SK-N-SH (cell line): Measurements from ENCODE around the gene TIAM2. TPM values are rescaled to one million over a fixed set of nuclear protein-coding genes. Genes with fewer than 3 reads are reported as not detected.
A peak's percentile ranks its signal among the peaks of the same experiment; 100 is the strongest.

Experiments used
- CTCF ChIA-PET: fragments of 300-600, 350-600 bp; formaldehyde crosslinking; extraction: SDS; loops from one replicate; lab custom pipeline; 2021; lab: Yijun Ruan, JAX
- POLR2A ChIA-PET: fragments of 350-600 bp; sonication (Branson Sonifier 250); formaldehyde crosslinking; extraction: SDS; loops from one replicate; lab custom pipeline; 2020; ENCODE audit warnings: antibody characterized with exemption, inconsistent platforms; lab: Yijun Ruan, JAX
- DNase-seq: peaks from one replicate; pipeline ENCODE4 v3.0.0; 2012
- H2AFZ ChIP-seq: fragments of 200-600 bp; sonication (generic); 2 replicates; pipeline ENCODE4 v1.8.1; 2016; ENCODE audit warnings: antibody characterized with exemption, mild to moderate bottlenecking, low read depth
- H3F3A ChIP-seq: fragments of 200-600 bp; sonication (generic); replicated peaks from 2 replicates; pipeline ENCODE3; 2016; ENCODE audit warnings: antibody characterized with exemption, mild to moderate bottlenecking; ENCODE audit not compliant: insufficient read depth
- H3K27ac ChIP-seq, 2 experiments: fragments of 200-500 bp in 1 of 2; fragments of 200-600 bp in 1 of 2; sonication (Bioruptor generic) in 1 of 2; sonication (generic), shearing (Covaris generic) in 1 of 2; 2 replicates each; pipeline versions ENCODE4 v1.5.1 to v1.6.1; 2014 to 2016; ENCODE audit warnings: low read depth in 2 of 2, inconsistent platforms in 1 of 2, low read length in 1 of 2, mild to moderate bottlenecking in 1 of 2, mixed read lengths in 1 of 2
- H3K27me3 ChIP-seq: fragments of 200-600 bp; sonication (generic), shearing (Covaris generic); 2 replicates; pipeline ENCODE4 v1.6.1; 2016; ENCODE audit warnings: mixed run types; ENCODE audit not compliant: insufficient read depth
- H3K36me3 ChIP-seq, 2 experiments: fragments of 200-500 bp in 1 of 2; fragments of 200-600 bp in 1 of 2; sonication (Bioruptor generic) in 1 of 2; sonication (generic) in 1 of 2; replicated peaks in 1 of 2; 2 replicates each; pipeline versions ENCODE3 to v1.5.1; 2014 to 2016; ENCODE audit warnings: low read length in 1 of 2, mild to moderate bottlenecking in 1 of 2; ENCODE audit not compliant: insufficient read depth in 2 of 2, control insufficient read depth in 1 of 2
- H3K4me1 ChIP-seq, 2 experiments: fragments of 200-500 bp in 1 of 2; fragments of 200-600 bp in 1 of 2; sonication (Bioruptor generic) in 1 of 2; sonication (generic), shearing (Covaris generic) in 1 of 2; 2 replicates each; pipeline versions ENCODE4 v1.5.1 to v1.6.1; 2014 to 2016; ENCODE audit warnings: low read depth in 1 of 2, low read length in 1 of 2, mixed run types in 1 of 2; ENCODE audit not compliant: insufficient read depth in 2 of 2, control insufficient read depth in 1 of 2
- H3K4me2 ChIP-seq: fragments of 200-600 bp; sonication (generic), shearing (Covaris generic); 2 replicates; pipeline ENCODE4 v1.6.1; 2017; ENCODE audit warnings: mixed run types
- H3K4me3 ChIP-seq, 2 experiments: fragments of 200-500 bp in 1 of 2; fragments of 200-600 bp in 1 of 2; sonication (Bioruptor generic) in 1 of 2; sonication (generic), shearing (Covaris generic) in 1 of 2; 2 replicates each; pipeline versions ENCODE4 v1.5.1 to v1.8.1; 2014 to 2016; ENCODE audit warnings: low read depth in 2 of 2, inconsistent platforms in 1 of 2, low read length in 1 of 2, mild to moderate bottlenecking in 1 of 2, mixed read lengths in 1 of 2, moderate library complexity in 1 of 2
- H3K79me2 ChIP-seq: fragments of 200-600 bp; sonication (generic); 2 replicates; pipeline ENCODE4 v1.8.1; 2017; ENCODE audit warnings: mild to moderate bottlenecking; ENCODE audit not compliant: insufficient read depth
- H3K9ac ChIP-seq: fragments of 200-600 bp; sonication (generic); 2 replicates; pipeline ENCODE4 v1.6.1; 2017; ENCODE audit warnings: mixed run types
- H3K9me2 ChIP-seq: fragments of 200-600 bp; sonication (generic); 2 replicates; pipeline ENCODE4 v1.6.1; 2017; ENCODE audit warnings: mixed run types
- H3K9me3 ChIP-seq: fragments of 200-600 bp; sonication (generic); 2 replicates; pipeline ENCODE4 v1.6.1; 2017; ENCODE audit warnings: mixed run types, mild to moderate bottlenecking, moderate library complexity
- H4K20me1 ChIP-seq: fragments of 200-600 bp; sonication (generic); 2 replicates; pipeline ENCODE4 v1.6.1; 2017; ENCODE audit warnings: mild to moderate bottlenecking, mixed run types; ENCODE audit not compliant: insufficient read depth
- CHD2 ChIP-seq: fragments of 150-350 bp; IDR thresholded peaks from 2 replicates; pipeline ENCODE4 v1.6.1; 2018; ENCODE audit warnings: low read length; ENCODE audit not compliant: partially characterized antibody
- CTCF ChIP-seq: fragments of 200-600 bp; sonication (generic); IDR thresholded peaks from 2 replicates; pipeline ENCODE4 v1.6.1; 2017; ENCODE audit warnings: antibody characterized with exemption, mild to moderate bottlenecking, moderate library complexity
- ELF1 ChIP-seq: IDR thresholded peaks from 2 replicates; pipeline ENCODE4 v1.4.0; 2012
- EP300 ChIP-seq, 2 experiments: IDR thresholded peaks; 2 replicates each; pipeline versions ENCODE4 v1.4.0 to v1.6.1; 2012; ENCODE audit warnings: borderline replicate concordance in 1 of 2, low read depth in 1 of 2, low read length in 1 of 2
- EZH2phosphoT487 ChIP-seq: fragments of 200-600 bp; sonication (generic); IDR thresholded peaks from 2 replicates; pipeline ENCODE4 v1.6.1; 2017; ENCODE audit warnings: low read depth, mixed run types, mild to moderate bottlenecking, antibody characterized with exemption, moderate library complexity, borderline replicate concordance
- FOSL2 ChIP-seq: IDR thresholded peaks from 2 replicates; pipeline ENCODE4 v1.4.0; 2012; ENCODE audit warnings: low read depth, mild to moderate bottlenecking, moderate library complexity, borderline replicate concordance
- FOXM1 ChIP-seq: IDR thresholded peaks from 2 replicates; pipeline ENCODE4 v1.4.0; 2012; ENCODE audit warnings: low read depth, mild to moderate bottlenecking
- GATA2 ChIP-seq: sonication (generic); formaldehyde crosslinking; IDR thresholded peaks from 2 replicates; pipeline ENCODE4 v1.5.0; 2020; ENCODE audit warnings: mild to moderate bottlenecking, missing genetic modification reagents
- JUND ChIP-seq: IDR thresholded peaks from 2 replicates; pipeline ENCODE4 v1.4.0; 2012
- MAX ChIP-seq: IDR thresholded peaks from 2 replicates; pipeline ENCODE4 v1.4.0; 2012; ENCODE audit warnings: low read depth
- MEF2A ChIP-seq: IDR thresholded peaks from 2 replicates; pipeline ENCODE4 v1.4.0; 2012; ENCODE audit warnings: low read depth, borderline replicate concordance
- NFIC ChIP-seq: IDR thresholded peaks from 2 replicates; pipeline ENCODE4 v1.4.0; 2012; ENCODE audit warnings: borderline replicate concordance
- NRF1 ChIP-seq: IDR thresholded peaks from 2 replicates; pipeline ENCODE4 v1.6.1; 2012; ENCODE audit warnings: low read depth, mild to moderate bottlenecking, low read length
- RAD21 ChIP-seq: IDR thresholded peaks from 2 replicates; pipeline ENCODE4 v1.6.1; 2012; ENCODE audit warnings: mild to moderate bottlenecking, low read length
- RCOR1 ChIP-seq: fragments of 150-350 bp; IDR thresholded peaks from 2 replicates; pipeline ENCODE4 v1.6.1; 2017; ENCODE audit warnings: antibody characterized with exemption, low read length
- RFX5 ChIP-seq: IDR thresholded peaks from 2 replicates; pipeline ENCODE4 v1.6.1; 2012; ENCODE audit warnings: mild to moderate bottlenecking, improper control_type of control experiment, low read length
- RXRA ChIP-seq: IDR thresholded peaks from 2 replicates; pipeline ENCODE4 v1.4.0; 2012; ENCODE audit warnings: low read depth, mild to moderate bottlenecking, borderline replicate concordance
- SMC3 ChIP-seq: IDR thresholded peaks from 2 replicates; pipeline ENCODE4 v1.6.1; 2012; ENCODE audit warnings: low read depth, low read length, improper control_type of control experiment
- TCF12 ChIP-seq: IDR thresholded peaks from 2 replicates; pipeline ENCODE4 v1.4.0; 2012
- TEAD4 ChIP-seq: IDR thresholded peaks from 2 replicates; pipeline ENCODE4 v1.4.0; 2012; ENCODE audit warnings: mild to moderate bottlenecking, borderline replicate concordance; ENCODE audit not compliant: insufficient read depth
- USF2 ChIP-seq: fragments of 150-350 bp; IDR thresholded peaks from 2 replicates; pipeline ENCODE4 v1.6.1; 2017; ENCODE audit warnings: antibody characterized with exemption, low read length, low read depth, borderline replicate concordance
- ZBTB33 ChIP-seq: IDR thresholded peaks from 2 replicates; pipeline ENCODE4 v1.4.0; 2012; ENCODE audit warnings: low read depth, borderline replicate concordance
- WGBS: methylation state at CpG from one replicate; pipeline ENCODE4 v1.1.6; 2017; ENCODE audit warnings: low lambda C conversion rate; 5-methylcytosine and 5-hydroxymethylcytosine counted together
- polyA plus RNA-seq, 3 experiments: library from polyadenylated mRNA; depleted of rRNA; stranded (reverse); fragments of >200 nt; gene quantifications; 2 replicates each; pipeline ENCODE4 v1.2.3, GENCODE V29; 2012

Gene TIAM2
- polyA plus RNA-seq, 1 of the 3 experiments (the other 2 are of a cell fraction), result 13.6 TPM

- Histone ChIP-seq H3K4me3 (peak overlapping the region; percentile 75), H3K4me1 (peaks cover 0 to 5% of the 10 kb centered on the region in 2 experiments; a peak in 2 of 4 replicates), H2AFZ (peak overlapping the region; percentile 88), H3K9ac (peak overlapping the region; percentile 82), H3K27me3 (no peaks in the 10 kb centered on the region), H3K27ac (no peak overlapping the region), H3K36me3 (no peaks in the 10 kb centered on the region), H3K9me2 (no peaks in the 10 kb centered on the region), H3K9me3 (no peaks in the 10 kb centered on the region), H3K4me2 (peak overlapping the region; percentile 94), H3F3A (peaks cover 4% of the 10 kb centered on the region), H4K20me1 (no peaks in the 10 kb centered on the region), H3K79me2 (peaks cover 23% of the 10 kb centered on the region; the same call in 1 of the 2 replicates)
- peak; percentile 40 for DNase-seq
- CTCF ChIA-PET, result interaction anchor here (3.0 kb wide), 1 partner anchor 177 kb away, joined by 10 read pairs; no protein-coding TSS in a partner anchor
- 27% methylated on average over 8 of the region's 18 CpGs for WGBS
- POLR2A ChIA-PET, result no interaction called here
- TF ChIP-seq SMC3, result 0 out of 2 replicates have a peak, but pooled peaks have one; percentile 1
- peak; percentile 45 for TF ChIP-seq RAD21
- TF ChIP-seq CTCF, result no peak
- TF ChIP-seq FOXM1, result no peak
- no peak for TF ChIP-seq JUND
Observed at GRCh38 chr6:154996016-154996590, 988 bp downstream of the TIAM2 start.

- no peak for DNase-seq
- no peaks in the 10 kb centered on the region for H4K20me1 ChIP-seq
- POLR2A ChIA-PET, result no interaction called here
- TF ChIP-seq ZBTB33 (no peak), JUND (no peak), RFX5 (no peak), TCF12 (no peak), ELF1 (no peak), RXRA (no peak), MEF2A (no peak), NFIC (no peak), RCOR1 (no peak), EZH2phosphoT487 (no peak), FOXM1 (no peak), FOSL2 (no peak), NRF1 (no peak), CHD2 (no peak), EP300 (IDR thresholded peaks at IDR 0.05; ENCODE audit: borderline replicate concordance in 1 of 2, low read depth in 1 of 2, low read length in 1 of 2) (no peak), MAX (no peak), RAD21 (no peak), USF2 (no peak), GATA2 (CRISPR knock-in tag) (no peak), TEAD4 (no peak)
- TF ChIP-seq, all 33 proteins: peak for 0
- no peak overlapping the region for H2AFZ ChIP-seq
- WGBS, result 92% methylated on average over 5 of the region's 5 CpGs
- no peaks in the 10 kb centered on the region for H3K9me2 ChIP-seq
- no peak overlapping the region for H3K27ac ChIP-seq
- no peaks in the 10 kb centered on the region for H3K36me3 ChIP-seq
- H3K4me2 ChIP-seq, result peak overlapping the region; percentile 94
- CTCF ChIA-PET, result interaction anchor here (1.5 to 3.0 kb wide), 2 partner anchors 60 to 177 kb away, joined by 3 to 10 read pairs; no protein-coding TSS in a partner anchor
- H3F3A ChIP-seq, result peaks cover 10% of the 10 kb centered on the region
- H3K4me1 ChIP-seq, result peaks cover 5% of the 10 kb centered on the region in 2 experiments; a peak in 2 of 4 replicates
- no peaks in the 10 kb centered on the region for H3K27me3 ChIP-seq
- H3K9me3 ChIP-seq, result no peaks in the 10 kb centered on the region
- peak overlapping the region; percentile 82; the same call in 1 of the 2 replicates for H3K9ac ChIP-seq
- H3K4me3 ChIP-seq, result peak overlapping the region; percentile 75; a peak in 3 of 4 replicates
- H3K79me2 ChIP-seq, result peaks cover 30% of the 10 kb centered on the region; the same call in 1 of the 2 replicates
Observed at GRCh38 chr6:154996841-154997311, 1.8 kb downstream of the TIAM2 start.
